ENCODE results near the gene SPRED1.

DNA sequence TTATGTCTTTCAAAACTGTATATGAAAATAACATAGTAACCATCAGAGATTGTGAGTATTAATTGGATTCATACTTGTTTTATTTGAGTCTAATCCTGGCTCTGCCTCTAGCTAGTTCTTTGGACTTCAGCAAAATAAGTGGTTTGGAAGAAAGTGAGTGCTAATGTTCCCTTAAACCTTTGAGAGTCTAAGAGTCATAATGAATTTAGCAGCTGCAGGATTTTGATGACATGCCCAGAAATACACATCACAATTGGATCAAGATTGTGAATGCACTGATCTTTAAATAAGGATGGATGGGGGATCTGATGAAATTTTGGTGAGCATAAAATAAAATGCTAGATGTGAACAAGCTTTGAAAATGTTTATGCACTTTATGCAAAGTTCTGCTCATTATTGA lies 121.4 kb downstream of the SPRED1 start:
- TF ChIP-seq POLR2A (IDR thresholded peaks at IDR 0.05; ENCODE audit: low read length), result no peak
- no peak for TF ChIP-seq GATA1 (IDR thresholded peaks at IDR 0.05; ENCODE audit: low read depth, low read length)

Data from erythroblast (primary cell).